Dermis microvascular lymphatic vessel endothelial cell (primary cell): ENCODE measurements around the gene CCDC85A. TPM values are rescaled to one million over a fixed set of nuclear protein-coding genes. Genes with fewer than 3 reads are reported as not detected.

Source experiments
- DNase-seq, 2 donors: peaks; one replicate each; pipeline versions ENCODE4 v3.0.0 to v3.0.0-alpha.2; 2010; ENCODE audit warnings: low read depth in 2 of 2
- total RNA-seq: library from RNA; depleted of rRNA; stranded (reverse); fragments of >200 nt; gene quantifications from 2 replicates; pipeline ENCODE4 v1.2.1, GENCODE V29; 2014

The CCDC85A gene
- total RNA-seq, 1 donor from 2014 or later: 2.2 TPM

GRCh38 chr2:56361844-56362243 is 178.1 kb downstream of the CCDC85A start:
- DNase-seq: no peak

- no peak for DNase-seq
These were observed 181.1 kb downstream of the CCDC85A start for GRCh38 chr2:56364902-56365301.

GRCh38 chr2:56369316-56369715 is 185.5 kb downstream of the CCDC85A start:
- no peak for DNase-seq

- DNase-seq: no peak
These were observed 188.4 kb downstream of the CCDC85A start for GRCh38 chr2:56372071-56372656.

GRCh38 chr2:56375251-56375650 is 191.5 kb downstream of the CCDC85A start:
- DNase-seq: no peak

GRCh38 chr2:56376699-56377665 is 193.2 kb downstream of the CCDC85A start:
- no peak for DNase-seq

GRCh38 chr2:56379066-56379465 is 195.3 kb downstream of the CCDC85A start:
- DNase-seq: no peak

GRCh38 chr2:56380861-56381260 is 197.1 kb downstream of the CCDC85A start:
- DNase-seq: no peak

- no peak for DNase-seq
These were observed 198.7 kb downstream of the CCDC85A start for GRCh38 chr2:56382466-56382865.

GRCh38 chr2:56386657-56387056 is 202.9 kb downstream of the CCDC85A start:
- no peak for DNase-seq

- no peak for DNase-seq
These were observed 206.9 kb downstream of the CCDC85A start for GRCh38 chr2:56390644-56391043.

GRCh38 chr2:56410140-56410539 is 226.3 kb downstream of the CCDC85A start:
- DNase-seq: no peak

- no peak for DNase-seq
These were observed 232.8 kb downstream of the CCDC85A start for GRCh38 chr2:56416500-56417176.
